H1 (cell line): ENCODE measurements around the gene LRATD1. TPM values are rescaled to one million over a fixed set of nuclear protein-coding genes. Genes with fewer than 3 reads are reported as not detected.
"Not testable (repeated sequence)": the region's sequence is repeated elsewhere in the genome, so short reads cannot be mapped to it uniquely, and the experiment has no call there.

Source experiments
- CTCF ChIA-PET: fragments of 300-600 bp; sonication (Branson Sonifier 250); formaldehyde crosslinking; loops from one replicate; lab custom pipeline; 2021; ENCODE audit not compliant: partially characterized antibody; lab: Charles Lee
- POLR2A ChIA-PET: fragments of 300-600 bp; sonication (Branson Sonifier 250); formaldehyde crosslinking; loops from one replicate; lab custom pipeline; 2021; ENCODE audit warnings: inconsistent platforms; ENCODE audit not compliant: partially characterized antibody; lab: Charles Lee
- DNase-seq, 2 experiments: peaks; one replicate each; pipeline versions ENCODE4 v3.0.0 to v3.0.0-alpha.2; 2010 to 2022; ENCODE audit warnings: low spot score in 2 of 2, low read depth in 1 of 2, mixed read lengths in 1 of 2
- FAIRE-seq: peaks from 2 replicates; lab custom pipeline; 2011; peaks lifted over from hg19 to GRCh38; lab: Jason Lieb, UNC
- H2AFZ ChIP-seq: 2 replicates; pipeline ENCODE4 v1.8.1; 2012; ENCODE audit warnings: low read length, inconsistent platforms
- H2AK5ac ChIP-seq: 2 replicates; pipeline ENCODE4 v1.6.1; 2013; ENCODE audit warnings: low read depth, low read length
- H2BK120ac ChIP-seq: replicated peaks from 2 replicates; pipeline ENCODE3; 2013; ENCODE audit warnings: low read depth, low read length, inconsistent platforms
- H2BK12ac ChIP-seq: 2 replicates; pipeline ENCODE4 v1.6.1; 2013; ENCODE audit warnings: low read depth, low read length
- H2BK15ac ChIP-seq: 2 replicates; pipeline ENCODE4 v1.6.1; 2013; ENCODE audit warnings: low read length
- H2BK20ac ChIP-seq: 2 replicates; pipeline ENCODE4 v1.6.1; 2013; ENCODE audit warnings: low read length
- H2BK5ac ChIP-seq: 2 replicates; pipeline ENCODE4 v1.6.1; 2013; ENCODE audit warnings: low read depth, low read length
- H3K14ac ChIP-seq: 2 replicates; pipeline ENCODE4 v1.6.1; 2013; ENCODE audit warnings: inconsistent platforms; ENCODE audit not compliant: insufficient read length
- H3K18ac ChIP-seq: 2 replicates; pipeline ENCODE4 v1.6.1; 2013; ENCODE audit warnings: low read length; ENCODE audit errors: extremely low read depth
- H3K23ac ChIP-seq: 2 replicates; pipeline ENCODE4 v1.6.1; 2013; ENCODE audit warnings: inconsistent platforms; ENCODE audit not compliant: insufficient read length
- H3K23me2 ChIP-seq: 2 replicates; pipeline ENCODE4 v1.6.1; 2013; ENCODE audit warnings: low read depth, low read length
- H3K27ac ChIP-seq: 2 replicates; pipeline ENCODE4 v1.6.1; 2011; ENCODE audit warnings: low read depth, low read length, inconsistent platforms
- H3K27me3 ChIP-seq, 4 experiments: replicated peaks in 1 of 4; 1 replicate in 1 of 4; 2 replicates in 3 of 4; pipeline versions ENCODE4 v1.6.1 to v1.8.1; 2011 to 2013; ENCODE audit warnings: low read length in 3 of 4, mild to moderate bottlenecking in 3 of 4, inconsistent platforms in 2 of 4, mixed read lengths in 2 of 4, moderate library complexity in 1 of 4; ENCODE audit not compliant: control insufficient read depth in 3 of 4, insufficient read depth in 3 of 4; ENCODE audit errors: extremely low read depth in 1 of 4
- H3K36me3 ChIP-seq, 4 experiments: 2 replicates each; pipeline versions ENCODE4 v1.6.1 to v1.8.1; 2011 to 2013; ENCODE audit warnings: mild to moderate bottlenecking in 4 of 4, low read length in 3 of 4, moderate library complexity in 2 of 4, control low read depth in 1 of 4, inconsistent platforms in 1 of 4; ENCODE audit not compliant: insufficient read depth in 4 of 4, control insufficient read depth in 2 of 4
- H3K4ac ChIP-seq: replicated peaks from 2 replicates; pipeline ENCODE3; 2013; ENCODE audit warnings: low read length, low read depth, mixed read lengths, inconsistent platforms; ENCODE audit not compliant: insufficient read length
- H3K4me1 ChIP-seq, 4 experiments: replicated peaks in 1 of 4; 1 replicate in 1 of 4; 2 replicates in 3 of 4; pipeline versions ENCODE4 v1.6.1 to v1.8.1; 2011 to 2013; ENCODE audit warnings: low read length in 3 of 4, inconsistent platforms in 2 of 4, mixed read lengths in 1 of 4; ENCODE audit not compliant: insufficient read depth in 4 of 4, control insufficient read depth in 3 of 4
- H3K4me2 ChIP-seq, 2 experiments: 2 replicates each; pipeline versions ENCODE4 v1.6.1 to v1.8.1; 2011 to 2013; ENCODE audit warnings: low read depth in 2 of 2, low read length in 2 of 2, control low read depth in 1 of 2, inconsistent platforms in 1 of 2, mild to moderate bottlenecking in 1 of 2; ENCODE audit not compliant: insufficient read depth in 1 of 2
- H3K4me3 ChIP-seq, 4 experiments: fragments of 200-600, 300-600 bp in 1 of 4; sonication (generic), shearing (Covaris generic), sonication (Bioruptor Twin) in 1 of 4; 2 replicates each; pipeline versions ENCODE4 v1.5.1 to v1.8.1; 2011 to 2016; ENCODE audit warnings: low read length in 4 of 4, low read depth in 3 of 4, control low read depth in 2 of 4, inconsistent platforms in 2 of 4, mild to moderate bottlenecking in 2 of 4, mixed read lengths in 1 of 4, moderate library complexity in 1 of 4; ENCODE audit not compliant: insufficient read depth in 2 of 4; ENCODE audit errors: extremely low read depth in 1 of 4
- H3K56ac ChIP-seq: replicated peaks from 2 replicates; pipeline ENCODE3; 2013; ENCODE audit warnings: low read depth, mild to moderate bottlenecking, mixed read lengths, low read length, inconsistent platforms; ENCODE audit not compliant: insufficient read length
- H3K79me1 ChIP-seq: 2 replicates; pipeline ENCODE4 v1.6.1; 2013; ENCODE audit warnings: low read depth, low read length, control low read depth
- H3K79me2 ChIP-seq, 2 experiments: 2 replicates each; pipeline versions ENCODE4 v1.6.1 to v1.8.1; 2012 to 2013; ENCODE audit warnings: low read length in 2 of 2, mild to moderate bottlenecking in 2 of 2, inconsistent platforms in 1 of 2; ENCODE audit not compliant: insufficient read depth in 2 of 2, control insufficient read depth in 1 of 2
- H3K9ac ChIP-seq, 4 experiments: replicated peaks in 1 of 4; 1 replicate in 1 of 4; 2 replicates in 3 of 4; pipeline versions ENCODE4 v1.6.1 to v1.8.1; 2011 to 2013; ENCODE audit warnings: low read depth in 3 of 4, low read length in 3 of 4, control low read depth in 2 of 4, mild to moderate bottlenecking in 2 of 4, moderate library complexity in 2 of 4, inconsistent platforms in 1 of 4; ENCODE audit errors: extremely low read depth in 1 of 4
- H3K9me3 ChIP-seq, 2 experiments: 2 replicates each; pipeline versions ENCODE4 v1.6.1 to v1.8.1; 2012 to 2013; ENCODE audit warnings: mild to moderate bottlenecking in 2 of 2, moderate library complexity in 2 of 2, control low read depth in 1 of 2, inconsistent platforms in 1 of 2, low read depth in 1 of 2, low read length in 1 of 2, mixed read lengths in 1 of 2; ENCODE audit not compliant: insufficient read depth in 2 of 2
- H4K20me1 ChIP-seq, 2 experiments: replicated peaks in 1 of 2; 2 replicates each; pipeline versions ENCODE3 to v1.8.1; 2011 to 2013; ENCODE audit warnings: inconsistent platforms in 2 of 2, low read length in 2 of 2, mild to moderate bottlenecking in 1 of 2; ENCODE audit not compliant: insufficient read depth in 2 of 2, control insufficient read depth in 1 of 2
- H4K5ac ChIP-seq: 2 replicates; pipeline ENCODE4 v1.6.1; 2013; ENCODE audit warnings: low read length, low read depth, mixed read lengths, inconsistent platforms; ENCODE audit not compliant: insufficient read length
- H4K8ac ChIP-seq: 2 replicates; pipeline ENCODE4 v1.8.0; 2013; ENCODE audit warnings: mild to moderate bottlenecking, moderate library complexity, low read length, inconsistent platforms; ENCODE audit not compliant: insufficient read depth; ENCODE audit errors: extremely low read depth
- H4K91ac ChIP-seq: replicated peaks from 2 replicates; pipeline ENCODE3; 2013; ENCODE audit warnings: low read length, mixed read lengths, inconsistent platforms; ENCODE audit not compliant: insufficient read length
- WGBS, 2 experiments: shearing (Covaris generic) in 1 of 2; methylation state at CpG; one replicate each; pipeline versions ENCODE4 v1.1.6 to v1.1.7; 2013 to 2015; ENCODE audit warnings: low lambda C conversion rate in 2 of 2, mixed read lengths in 2 of 2, inconsistent platforms in 1 of 2, low coverage in 1 of 2, missing lambda C conversion rate in 1 of 2; ENCODE audit not compliant: insufficient replicate concordance in 2 of 2, insufficient coverage in 1 of 2, insufficient read length in 1 of 2; ENCODE audit errors: extremely low coverage in 1 of 2, missing lambda C conversion rate in 1 of 2; 5-methylcytosine and 5-hydroxymethylcytosine counted together
- polyA plus RNA-seq, 7 experiments: library from polyadenylated mRNA; depleted of rRNA in 3 of 7; stranded (reverse) in 5 of 7; unstranded in 2 of 7; fragments of >200 nt in 5 of 7; fragments of 200-250 nt in 2 of 7; gene quantifications; 1 replicate in 5 of 7; 2 replicates in 1 of 7; 4 replicates in 1 of 7; pipeline versions ENCODE4 v1.2.1 to v1.2.3, GENCODE V29; 2011 to 2013; ENCODE audit warnings: missing spikeins in 2 of 7, mixed read lengths in 2 of 7
- total RNA-seq: library from RNA; stranded (reverse); fragmentation: NEBNext Ultra II Directional; extraction: Animal tissue kit (Norgen Biotek cat#: 25700); gene quantifications from 2 replicates; pipeline ENCODE4 v1.2.1, GENCODE V29; 2021

The LRATD1 gene
- total and polyA plus RNA-seq, 2 of the 8 experiments (the other 6 are each of a cell fraction or from before 2014, with no cell fraction given), result 1.2 to 2.3 TPM

GRCh38 chr2:14622550-14622939 lies 10.0 kb upstream of the LRATD1 start:
- H3K4me1 ChIP-seq, H4K91ac ChIP-seq, H3K79me2 ChIP-seq, H3K4ac ChIP-seq, H3K18ac ChIP-seq, H4K8ac ChIP-seq, H2BK15ac ChIP-seq, H2BK5ac ChIP-seq, H3K27ac ChIP-seq, H3K4me2 ChIP-seq, H4K20me1 ChIP-seq, H4K5ac ChIP-seq, H3K23ac ChIP-seq, H2AFZ ChIP-seq, FAIRE-seq, H2BK120ac ChIP-seq, H3K23me2 ChIP-seq, H3K27me3 ChIP-seq, DNase-seq, H3K79me1 ChIP-seq, H2BK12ac ChIP-seq, H3K9me3 ChIP-seq, H2AK5ac ChIP-seq, H3K56ac ChIP-seq, H3K9ac ChIP-seq, H3K4me3 ChIP-seq, H3K14ac ChIP-seq, H2BK20ac ChIP-seq, POLR2A ChIA-PET, H3K36me3 ChIP-seq: not testable (repeated sequence)
- 100% methylated on average over 3 of the region's 3 CpGs; no CpG with 5 or more reads in 1 of the 2 experiments for WGBS, 2 experiments
- CTCF ChIA-PET, result interaction anchor here (1.6 kb wide), 1 partner anchor 11 kb away, joined by 4 read pairs; no protein-coding TSS in a partner anchor
